Measurements from ENCODE around the gene LAMTOR1.

- TF ChIP-seq, protein P1, sequence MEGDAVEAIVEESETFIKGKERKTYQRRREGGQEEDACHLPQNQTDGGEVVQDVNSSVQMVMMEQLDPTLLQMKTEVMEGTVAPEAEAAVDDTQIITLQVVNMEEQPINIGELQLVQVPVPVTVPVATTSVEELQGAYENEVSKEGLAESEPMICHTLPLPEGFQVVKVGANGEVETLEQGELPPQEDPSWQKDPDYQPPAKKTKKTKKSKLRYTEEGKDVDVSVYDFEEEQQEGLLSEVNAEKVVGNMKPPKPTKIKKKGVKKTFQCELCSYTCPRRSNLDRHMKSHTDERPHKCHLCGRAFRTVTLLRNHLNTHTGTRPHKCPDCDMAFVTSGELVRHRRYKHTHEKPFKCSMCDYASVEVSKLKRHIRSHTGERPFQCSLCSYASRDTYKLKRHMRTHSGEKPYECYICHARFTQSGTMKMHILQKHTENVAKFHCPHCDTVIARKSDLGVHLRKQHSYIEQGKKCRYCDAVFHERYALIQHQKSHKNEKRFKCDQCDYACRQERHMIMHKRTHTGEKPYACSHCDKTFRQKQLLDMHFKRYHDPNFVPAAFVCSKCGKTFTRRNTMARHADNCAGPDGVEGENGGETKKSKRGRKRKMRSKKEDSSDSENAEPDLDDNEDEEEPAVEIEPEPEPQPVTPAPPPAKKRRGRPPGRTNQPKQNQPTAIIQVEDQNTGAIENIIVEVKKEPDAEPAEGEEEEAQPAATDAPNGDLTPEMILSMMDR (IDR thresholded peaks at IDR 0.05), result no peak
- no peak for TF ChIP-seq EP300 (IDR thresholded peaks at IDR 0.05)
These were observed 19.7 kb downstream of the LAMTOR1 start for GRCh38 chr11:72083414-72083813.
